H9 (cell line): ENCODE measurements around the gene IKZF1. TPM values are rescaled to one million over a fixed set of nuclear protein-coding genes. Genes with fewer than 3 reads are reported as not detected.

Source experiments
- DNase-seq: peaks from one replicate; pipeline ENCODE4 v3.0.0-alpha.2; 2017
- H2AFZ ChIP-seq: one replicate; pipeline ENCODE4 v1.6.1; 2013; ENCODE audit warnings: mild to moderate bottlenecking, low read length, control low read depth, moderate library complexity
- H2AK5ac ChIP-seq: 2 replicates; pipeline ENCODE4 v1.6.1; 2013; ENCODE audit warnings: low read length, control low read depth, mixed read lengths; ENCODE audit not compliant: insufficient read length
- H2BK120ac ChIP-seq: one replicate; pipeline ENCODE4 v1.6.1; 2013; ENCODE audit warnings: low read depth, mild to moderate bottlenecking, low read length, control low read depth, inconsistent platforms; ENCODE audit not compliant: poor library complexity, severe bottlenecking
- H2BK12ac ChIP-seq: 2 replicates; pipeline ENCODE4 v1.6.1; 2013; ENCODE audit warnings: low read length, control low read depth, mixed read lengths, low read depth; ENCODE audit not compliant: insufficient read length
- H2BK15ac ChIP-seq: 2 replicates; pipeline ENCODE4 v1.6.1; 2013; ENCODE audit warnings: low read depth, low read length, control low read depth
- H2BK20ac ChIP-seq: one replicate; pipeline ENCODE4 v1.6.1; 2013; ENCODE audit warnings: low read depth, mild to moderate bottlenecking, low read length, control low read depth, inconsistent platforms; ENCODE audit not compliant: poor library complexity, severe bottlenecking
- H2BK5ac ChIP-seq: 2 replicates; pipeline ENCODE4 v1.6.1; 2013; ENCODE audit warnings: low read length, control low read depth, mixed read lengths; ENCODE audit not compliant: insufficient read length
- H3K14ac ChIP-seq: 2 replicates; pipeline ENCODE4 v1.6.1; 2013; ENCODE audit warnings: low read length, control low read depth; ENCODE audit not compliant: insufficient read depth
- H3K18ac ChIP-seq: 2 replicates; pipeline ENCODE4 v1.6.1; 2013; ENCODE audit warnings: low read depth, mild to moderate bottlenecking, mixed read lengths, low read length, control low read depth; ENCODE audit not compliant: insufficient read length
- H3K23ac ChIP-seq: 2 replicates; pipeline ENCODE4 v1.6.1; 2013; ENCODE audit warnings: low read length, control low read depth, mixed read lengths, low read depth; ENCODE audit not compliant: insufficient read length
- H3K23me2 ChIP-seq: 2 replicates; pipeline ENCODE4 v1.6.1; 2013; ENCODE audit warnings: low read depth, mild to moderate bottlenecking, mixed read lengths, low read length, control low read depth; ENCODE audit not compliant: insufficient read length, poor library complexity, severe bottlenecking
- H3K27ac ChIP-seq: 2 replicates; pipeline ENCODE4 v1.5.1; 2013; ENCODE audit warnings: low read length, control low read depth, mixed read lengths, low read depth; ENCODE audit not compliant: insufficient read length
- H3K27me3 ChIP-seq: 2 replicates; pipeline ENCODE4 v1.6.1; 2013; ENCODE audit warnings: low read length, control low read depth, inconsistent platforms; ENCODE audit not compliant: insufficient read depth
- H3K4ac ChIP-seq: 2 replicates; pipeline ENCODE4 v1.6.1; 2013; ENCODE audit warnings: low read depth, mild to moderate bottlenecking, control low read depth, inconsistent platforms, low read length, moderate library complexity
- H3K4me1 ChIP-seq: 2 replicates; pipeline ENCODE4 v1.6.1; 2013; ENCODE audit warnings: low read length, control low read depth, inconsistent platforms; ENCODE audit not compliant: insufficient read depth
- H3K4me2 ChIP-seq: 2 replicates; pipeline ENCODE4 v1.6.1; 2013; ENCODE audit warnings: low read length, control low read depth, mixed read lengths; ENCODE audit not compliant: insufficient read length, insufficient read depth
- H3K56ac ChIP-seq: 2 replicates; pipeline ENCODE4 v1.6.1; 2013; ENCODE audit warnings: low read depth, mild to moderate bottlenecking, mixed read lengths, low read length, control low read depth; ENCODE audit not compliant: insufficient read length
- H3K79me1 ChIP-seq: 2 replicates; pipeline ENCODE4 v1.6.1; 2013; ENCODE audit warnings: low read depth, mild to moderate bottlenecking, moderate library complexity, low read length, control low read depth, inconsistent platforms; ENCODE audit not compliant: insufficient read depth, poor library complexity, severe bottlenecking
- H3K79me2 ChIP-seq: 2 replicates; pipeline ENCODE4 v1.6.1; 2013; ENCODE audit warnings: low read length, control low read depth, inconsistent platforms; ENCODE audit not compliant: insufficient read depth
- H3K9ac ChIP-seq: 2 replicates; pipeline ENCODE4 v1.6.1; 2013; ENCODE audit warnings: low read length, control low read depth, mixed read lengths; ENCODE audit not compliant: insufficient read length; ENCODE audit errors: extremely low read depth
- H3K9me3 ChIP-seq: one replicate; pipeline ENCODE4 v1.6.1; 2013; ENCODE audit warnings: low read depth, low read length, inconsistent platforms; ENCODE audit not compliant: control insufficient read depth
- H3T11ph ChIP-seq: one replicate; pipeline ENCODE4 v1.6.1; 2013; ENCODE audit warnings: mild to moderate bottlenecking, low read length, control low read depth, inconsistent platforms
- H4K20me1 ChIP-seq: one replicate; pipeline ENCODE4 v1.6.1; 2013; ENCODE audit not compliant: control insufficient read depth, insufficient read length, insufficient read depth
- H4K5ac ChIP-seq: 2 replicates; pipeline ENCODE4 v1.6.1; 2013; ENCODE audit warnings: low read depth, mild to moderate bottlenecking, mixed read lengths, low read length, control low read depth; ENCODE audit not compliant: insufficient read length
- H4K8ac ChIP-seq: replicated peaks from 2 replicates; pipeline ENCODE4 v1.6.1; 2013; ENCODE audit warnings: low read length, control low read depth, mixed read lengths, low read depth; ENCODE audit not compliant: insufficient read length
- H4K91ac ChIP-seq: 2 replicates; pipeline ENCODE4 v1.6.1; 2013; ENCODE audit warnings: low read depth, mild to moderate bottlenecking, moderate library complexity, mixed read lengths, low read length, control low read depth; ENCODE audit not compliant: insufficient read length
- H3K27ac Mint-ChIP-seq, 3 experiments: 2 replicates in 2 of 3; 3 replicates in 1 of 3; pipeline ENCODE4 v1.8.0; 2020 to 2021; ENCODE audit warnings: mixed read lengths in 3 of 3, mild to moderate bottlenecking in 1 of 3, moderate library complexity in 1 of 3
- H3K27me3 Mint-ChIP-seq: 2 replicates; pipeline ENCODE4 v1.8.0; 2021; ENCODE audit warnings: low read depth, mild to moderate bottlenecking, moderate library complexity, mixed read lengths
- H3K36me3 Mint-ChIP-seq, 3 experiments: 2 replicates in 2 of 3; 3 replicates in 1 of 3; pipeline ENCODE4 v1.8.0; 2020 to 2021; ENCODE audit warnings: low read depth in 3 of 3, mixed read lengths in 3 of 3; ENCODE audit not compliant: insufficient read depth in 1 of 3
- H3K4me1 Mint-ChIP-seq, 2 experiments: 2 replicates each; pipeline ENCODE4 v1.8.0; 2020; ENCODE audit warnings: mixed read lengths in 2 of 2
- H3K4me3 Mint-ChIP-seq, 2 experiments: 2 replicates in 1 of 2; 3 replicates in 1 of 2; pipeline ENCODE4 v1.8.0; 2020 to 2021; ENCODE audit warnings: mild to moderate bottlenecking in 2 of 2, mixed read lengths in 2 of 2, moderate library complexity in 1 of 2
- H3K9me3 Mint-ChIP-seq, 2 experiments: 2 replicates in 1 of 2; 3 replicates in 1 of 2; pipeline ENCODE4 v1.8.0; 2020; ENCODE audit warnings: mild to moderate bottlenecking in 2 of 2, mixed read lengths in 2 of 2, moderate library complexity in 1 of 2
- WGBS: extraction: QIAGEN DNeasy Blood & Tissue Kit; methylation state at CpG from one replicate; pipeline ENCODE4 v1.1.7; 2013; ENCODE audit warnings: missing lambda C conversion rate, low lambda C conversion rate, mixed read lengths; ENCODE audit not compliant: insufficient read length; ENCODE audit errors: extremely low coverage; 5-methylcytosine and 5-hydroxymethylcytosine counted together
- total RNA-seq: library from RNA; stranded (reverse); gene quantifications from 2 replicates; pipeline ENCODE4 v1.2.1, GENCODE V29; 2021
- TF ChIP-seq, protein P1 (sequence below): fragments of 200-600 bp; sonication (generic); conservative IDR thresholded peaks from 3 replicates; pipeline ENCODE4 v1.8.0; 2021; ENCODE audit warnings: antibody characterized with exemption, mild to moderate bottlenecking

The IKZF1 gene
- total RNA-seq, 1 experiment from 2014 or later, result 0.98 TPM

DNA sequence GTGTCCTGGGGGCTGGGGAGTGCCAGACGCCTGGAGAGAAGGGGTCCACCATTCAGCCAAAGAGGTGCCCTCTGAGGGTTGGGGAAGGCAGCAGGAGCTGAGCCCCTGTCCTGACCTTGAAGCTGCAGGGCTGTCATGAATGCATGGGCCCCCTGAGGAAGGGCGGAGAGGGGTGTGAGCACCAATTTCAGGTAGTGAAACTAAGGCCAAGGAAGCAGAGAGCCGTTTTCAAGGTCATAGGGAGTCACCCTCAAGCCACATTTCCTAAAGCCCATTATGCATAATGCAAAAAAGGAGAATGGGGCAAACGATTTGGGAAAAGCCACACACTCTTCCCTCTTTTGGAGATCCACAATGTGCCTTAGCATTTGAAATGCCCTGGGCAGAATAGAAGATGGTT, 108.5 kb downstream of the IKZF1 start:
- no peak overlapping the region for H3K23ac ChIP-seq
- TF ChIP-seq, protein P1, sequence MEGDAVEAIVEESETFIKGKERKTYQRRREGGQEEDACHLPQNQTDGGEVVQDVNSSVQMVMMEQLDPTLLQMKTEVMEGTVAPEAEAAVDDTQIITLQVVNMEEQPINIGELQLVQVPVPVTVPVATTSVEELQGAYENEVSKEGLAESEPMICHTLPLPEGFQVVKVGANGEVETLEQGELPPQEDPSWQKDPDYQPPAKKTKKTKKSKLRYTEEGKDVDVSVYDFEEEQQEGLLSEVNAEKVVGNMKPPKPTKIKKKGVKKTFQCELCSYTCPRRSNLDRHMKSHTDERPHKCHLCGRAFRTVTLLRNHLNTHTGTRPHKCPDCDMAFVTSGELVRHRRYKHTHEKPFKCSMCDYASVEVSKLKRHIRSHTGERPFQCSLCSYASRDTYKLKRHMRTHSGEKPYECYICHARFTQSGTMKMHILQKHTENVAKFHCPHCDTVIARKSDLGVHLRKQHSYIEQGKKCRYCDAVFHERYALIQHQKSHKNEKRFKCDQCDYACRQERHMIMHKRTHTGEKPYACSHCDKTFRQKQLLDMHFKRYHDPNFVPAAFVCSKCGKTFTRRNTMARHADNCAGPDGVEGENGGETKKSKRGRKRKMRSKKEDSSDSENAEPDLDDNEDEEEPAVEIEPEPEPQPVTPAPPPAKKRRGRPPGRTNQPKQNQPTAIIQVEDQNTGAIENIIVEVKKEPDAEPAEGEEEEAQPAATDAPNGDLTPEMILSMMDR, result no peak
- no peaks in the 10 kb centered on the region for H3K79me1 ChIP-seq
- no peak overlapping the region for H4K8ac ChIP-seq
- no peaks in the 10 kb centered on the region for H3K79me2 ChIP-seq
- no peak overlapping the region for H3K56ac ChIP-seq
- H2BK20ac ChIP-seq, result no peak overlapping the region
- no peak overlapping the region for H3K4me3 Mint-ChIP-seq
- H2BK15ac ChIP-seq, result no peak overlapping the region
- H3K9me3 Mint-ChIP-seq, result no peaks in the 10 kb centered on the region
- no peak overlapping the region for H2BK120ac ChIP-seq
- no peaks in the 10 kb centered on the region for H3K27me3 ChIP-seq
- H3K14ac ChIP-seq, result no peak overlapping the region; the same call in 1 of the 2 replicates
- H4K5ac ChIP-seq, result no peak overlapping the region
- no peaks in the 10 kb centered on the region; the same call in 1 of the 2 replicates for H3K4me1 ChIP-seq
- no peak overlapping the region for H2AK5ac ChIP-seq
- H3T11ph ChIP-seq, result no peak overlapping the region
- no peak overlapping the region for H3K4me2 ChIP-seq
- WGBS, result no CpG with 5 or more reads among the region's 4 CpGs
- no peak overlapping the region for H3K4ac ChIP-seq
- no peak overlapping the region for H2AFZ ChIP-seq
- H3K9ac ChIP-seq, result no peak overlapping the region
- no peaks in the 10 kb centered on the region for H3K23me2 ChIP-seq
- no peak overlapping the region for H2BK5ac ChIP-seq
- no peaks in the 10 kb centered on the region for H4K20me1 ChIP-seq
- H3K18ac ChIP-seq, result no peak overlapping the region
- H3K27ac Mint-ChIP-seq, result no peak overlapping the region
- no peaks in the 10 kb centered on the region for H3K36me3 Mint-ChIP-seq
- no peak overlapping the region for H3K27ac ChIP-seq
- H2BK12ac ChIP-seq, result no peak overlapping the region
- no peak for DNase-seq
- no peaks in the 10 kb centered on the region for H3K9me3 ChIP-seq
- H3K4me1 Mint-ChIP-seq, result peaks cover 3 to 7% of the 10 kb centered on the region in 2 experiments; a peak in 3 of 4 replicates
- peaks cover 1% of the 10 kb centered on the region; the same call in 1 of the 2 replicates for H3K27me3 Mint-ChIP-seq
- no peak overlapping the region for H4K91ac ChIP-seq
